Peyer's patch (tissue), 4 donors: Measurements from ENCODE around the gene SAPCD1. TPM values are rescaled to one million over a fixed set of nuclear protein-coding genes. Genes with fewer than 3 reads are reported as not detected.

ENCODE experiments used
- DNase-seq, 3 donors: peaks; one replicate each; pipeline ENCODE4 v3.0.0-alpha.2; 2017 to 2019
- H3K27ac ChIP-seq, 4 donors: fragments of 200-600 bp; sonication (generic); one replicate each; pipeline ENCODE4 v1.5.1; 2016 to 2019
- H3K27me3 ChIP-seq, 2 donors: fragments of 200-600 bp; sonication (generic); one replicate each; pipeline ENCODE4 v1.5.1; 2019
- H3K36me3 ChIP-seq, 3 donors: fragments of 200-600 bp; sonication (generic); one replicate each; pipeline ENCODE4 v1.5.1; 2016 to 2019
- H3K4me1 ChIP-seq, 4 donors: fragments of 200-600 bp; sonication (generic); one replicate each; pipeline ENCODE4 v1.5.1; 2016 to 2019
- H3K4me3 ChIP-seq, 4 donors: fragments of 200-600 bp; sonication (generic); 1 replicate in 3 of 4; 2 replicates in 1 of 4; pipeline ENCODE4 v1.5.1; 2016 to 2019; ENCODE audit warnings: mild to moderate bottlenecking in 1 of 4
- H3K9me3 ChIP-seq, 4 donors: fragments of 200-600 bp; sonication (generic); one replicate each; pipeline ENCODE4 v1.5.1; 2016 to 2019; ENCODE audit warnings: mild to moderate bottlenecking in 1 of 4
- POLR2A ChIP-seq, 2 donors: fragments of 450-650 bp; IDR thresholded peaks; one replicate each; pipeline ENCODE4 v1.5.1; 2017; ENCODE audit warnings: antibody characterized with exemption in 2 of 2, mild to moderate bottlenecking in 2 of 2, moderate library complexity in 2 of 2
- total RNA-seq, 4 donors: library from RNA; depleted of rRNA; stranded (reverse); fragments of >200 nt; gene quantifications; one replicate each; pipeline ENCODE4 v1.1.0, GENCODE V29; 2016
- TF ChIP-seq, protein P1 (sequence below), 6 experiments: fragments of 450-650 bp in 4 of 6; fragments of 200-600 bp in 2 of 6; sonication (generic) in 1 of 6; IDR thresholded peaks; one replicate each; pipeline ENCODE4 v1.5.1; 2017 to 2019; ENCODE audit warnings: antibody characterized with exemption in 6 of 6, mild to moderate bottlenecking in 3 of 6, moderate library complexity in 1 of 6

Gene SAPCD1
- total RNA-seq, 4 donors from 2014 or later = 6.6 to 10.3 (median 9.5) TPM

DNA sequence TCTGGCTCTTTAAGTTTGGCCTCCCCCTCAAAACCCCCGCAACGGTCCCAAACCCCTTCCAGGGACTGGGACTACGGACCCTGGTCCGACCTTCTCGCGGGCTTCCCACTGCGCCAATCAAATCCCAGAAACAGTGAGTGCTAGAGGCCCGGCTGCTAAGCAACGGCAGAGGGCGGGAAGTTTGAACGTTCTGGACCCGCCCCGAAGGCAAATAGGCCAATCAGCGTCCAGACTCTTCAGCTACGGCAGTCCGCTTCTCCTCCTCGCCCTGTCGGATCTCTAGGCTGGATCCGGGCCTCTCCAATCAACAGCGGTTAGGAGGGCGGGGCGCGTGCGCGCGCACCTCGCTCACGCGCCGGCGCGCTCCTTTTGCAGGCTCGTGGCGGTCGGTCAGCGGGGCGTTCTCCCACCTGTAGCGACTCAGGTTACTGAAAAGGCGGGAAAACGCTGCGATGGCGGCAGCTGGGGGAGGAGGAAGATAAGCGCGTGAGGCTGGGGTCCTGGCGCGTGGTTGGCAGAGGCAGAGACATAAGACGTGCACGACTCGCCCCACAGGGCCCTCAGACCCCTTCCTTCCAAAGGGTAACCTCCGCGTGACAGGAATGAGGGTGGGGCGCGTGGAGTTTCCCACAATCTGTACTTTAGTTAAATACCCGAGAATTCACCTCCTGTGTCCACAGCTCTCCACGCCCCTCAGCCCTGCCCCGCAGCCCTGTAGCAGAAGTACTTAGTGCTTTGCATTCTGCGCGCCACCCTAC, 22.6 kb upstream of the SAPCD1 start, which contains the start of gene MSH5:
MSH5 (plus strand) TSS at position 367 of the 758 bp plus-strand sequence. CDS start 462 bp downstream, outside the sequence.
- H3K4me3 ChIP-seq = peak within 1 kb of the TSS; percentile 63 to 91 (median 70)
- peak; percentile 32 to 61 for TF ChIP-seq POLR2A (IDR thresholded peaks at IDR 0.05)
- TF ChIP-seq, protein P1, sequence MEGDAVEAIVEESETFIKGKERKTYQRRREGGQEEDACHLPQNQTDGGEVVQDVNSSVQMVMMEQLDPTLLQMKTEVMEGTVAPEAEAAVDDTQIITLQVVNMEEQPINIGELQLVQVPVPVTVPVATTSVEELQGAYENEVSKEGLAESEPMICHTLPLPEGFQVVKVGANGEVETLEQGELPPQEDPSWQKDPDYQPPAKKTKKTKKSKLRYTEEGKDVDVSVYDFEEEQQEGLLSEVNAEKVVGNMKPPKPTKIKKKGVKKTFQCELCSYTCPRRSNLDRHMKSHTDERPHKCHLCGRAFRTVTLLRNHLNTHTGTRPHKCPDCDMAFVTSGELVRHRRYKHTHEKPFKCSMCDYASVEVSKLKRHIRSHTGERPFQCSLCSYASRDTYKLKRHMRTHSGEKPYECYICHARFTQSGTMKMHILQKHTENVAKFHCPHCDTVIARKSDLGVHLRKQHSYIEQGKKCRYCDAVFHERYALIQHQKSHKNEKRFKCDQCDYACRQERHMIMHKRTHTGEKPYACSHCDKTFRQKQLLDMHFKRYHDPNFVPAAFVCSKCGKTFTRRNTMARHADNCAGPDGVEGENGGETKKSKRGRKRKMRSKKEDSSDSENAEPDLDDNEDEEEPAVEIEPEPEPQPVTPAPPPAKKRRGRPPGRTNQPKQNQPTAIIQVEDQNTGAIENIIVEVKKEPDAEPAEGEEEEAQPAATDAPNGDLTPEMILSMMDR (IDR thresholded peaks at IDR 0.05) = peak in 1 of 6 experiments; percentile 7
- H3K36me3 ChIP-seq = no peaks in the 10 kb centered on the region
- H3K9me3 ChIP-seq = no peaks in the 10 kb centered on the region
- no peaks in the 10 kb centered on the region for H3K27me3 ChIP-seq
- peak; percentile 94 to 99 (median 99) for DNase-seq
- H3K27ac ChIP-seq = peak within 1 kb of the TSS; percentile 84 to 96 (median 94)
- peaks cover 9 to 37% (median 33%) of the 10 kb centered on the region in 4 donors for H3K4me1 ChIP-seq

DNA sequence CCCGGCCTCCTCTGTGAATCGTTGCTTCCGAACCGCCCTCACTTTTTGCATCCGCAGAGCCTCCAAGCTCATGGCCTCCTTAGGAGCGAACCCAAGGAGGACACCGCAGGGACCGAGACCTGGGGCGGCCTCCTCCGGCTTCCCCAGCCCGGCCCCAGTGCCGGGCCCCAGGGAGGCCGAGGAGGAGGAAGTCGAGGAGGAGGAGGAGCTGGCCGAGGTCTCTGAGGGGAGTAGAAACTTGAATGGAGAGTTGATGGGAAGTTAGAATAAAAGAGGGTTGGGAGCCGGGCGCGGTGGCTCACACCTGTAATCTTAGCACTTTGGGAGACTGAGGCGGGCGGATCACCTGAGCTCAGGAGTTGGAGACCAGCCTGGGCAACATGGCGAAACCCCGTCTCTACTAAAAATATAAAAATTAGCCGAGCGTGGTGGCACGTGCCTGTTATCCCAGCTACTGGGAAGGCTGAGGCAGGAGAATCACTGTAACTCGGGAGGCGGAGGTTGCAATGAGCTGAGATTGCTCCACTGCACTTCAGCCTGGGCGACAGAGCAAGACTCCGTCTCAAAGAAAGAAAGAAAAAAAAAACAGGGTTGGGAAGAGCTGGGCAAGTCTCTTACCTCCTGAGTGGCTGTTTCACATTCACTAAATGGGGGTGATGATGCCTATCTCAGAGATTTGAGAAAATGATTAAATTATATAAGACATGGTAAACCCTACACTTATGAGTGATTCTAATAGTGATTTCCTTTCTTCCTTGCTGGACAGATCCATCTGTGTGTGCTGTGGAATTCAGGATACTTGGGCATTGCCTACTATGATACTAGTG, 21.8 kb upstream of the SAPCD1 start:
- TF ChIP-seq, protein P1 (IDR thresholded peaks at IDR 0.05) = no peak
- TF ChIP-seq POLR2A (IDR thresholded peaks at IDR 0.05) = no peak
- Histone ChIP-seq H3K9me3 (no peaks in the 10 kb centered on the region), H3K27ac (peak overlapping the region; percentile 73 to 96 (median 94)), H3K4me1 (peaks cover 9 to 36% (median 33%) of the 10 kb centered on the region in 4 donors), H3K4me3 (peak overlapping the region; percentile 63 to 91 (median 70)), H3K27me3 (no peaks in the 10 kb centered on the region), H3K36me3 (no peaks in the 10 kb centered on the region)
- DNase-seq = no peak

DNA sequence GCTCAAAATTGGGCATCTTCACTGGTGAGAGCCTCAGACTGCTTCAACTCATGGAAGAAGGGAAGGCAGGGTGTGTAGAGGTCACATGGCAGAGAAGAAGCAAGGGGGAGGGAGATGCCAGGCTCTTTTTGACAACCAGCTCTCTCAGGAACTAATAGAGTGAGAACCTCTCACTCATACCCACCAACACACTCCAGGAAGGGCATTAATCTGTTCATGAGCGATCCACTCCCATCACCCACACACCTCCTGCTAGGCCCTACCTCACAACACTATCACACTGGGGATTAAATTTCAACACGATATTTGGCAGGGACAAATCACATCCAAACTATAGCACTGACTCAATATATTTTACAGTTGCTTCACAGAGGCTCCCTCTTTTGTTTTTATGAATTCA, 20.6 kb upstream of the SAPCD1 start:
- TF ChIP-seq POLR2A (IDR thresholded peaks at IDR 0.05) = no peak
- TF ChIP-seq, protein P1 (IDR thresholded peaks at IDR 0.05) = no peak
- DNase-seq = no peak
- H3K9me3 ChIP-seq = no peaks in the 10 kb centered on the region
- no peaks in the 10 kb centered on the region for H3K27me3 ChIP-seq
- no peak overlapping the region for H3K27ac ChIP-seq
- no peaks in the 10 kb centered on the region for H3K36me3 ChIP-seq
- H3K4me1 ChIP-seq = peaks cover 6 to 33% (median 31%) of the 10 kb centered on the region in 4 donors
- no peak overlapping the region for H3K4me3 ChIP-seq

- H3K9me3 ChIP-seq = no peaks in the 10 kb centered on the region
- no peak overlapping the region for H3K27ac ChIP-seq
- no peaks in the 10 kb centered on the region for H3K27me3 ChIP-seq
- H3K4me3 ChIP-seq = no peak overlapping the region
- TF ChIP-seq, protein P1 (IDR thresholded peaks at IDR 0.05) = no peak
- TF ChIP-seq POLR2A (IDR thresholded peaks at IDR 0.05) = no peak
- H3K36me3 ChIP-seq = no peaks in the 10 kb centered on the region
- H3K4me1 ChIP-seq = peaks cover 4 to 22% (median 20%) of the 10 kb centered on the region in 4 donors
- DNase-seq = no peak
Measured at GRCh38 chr6:31742894-31743293, 19.6 kb upstream of the SAPCD1 start.

DNA sequence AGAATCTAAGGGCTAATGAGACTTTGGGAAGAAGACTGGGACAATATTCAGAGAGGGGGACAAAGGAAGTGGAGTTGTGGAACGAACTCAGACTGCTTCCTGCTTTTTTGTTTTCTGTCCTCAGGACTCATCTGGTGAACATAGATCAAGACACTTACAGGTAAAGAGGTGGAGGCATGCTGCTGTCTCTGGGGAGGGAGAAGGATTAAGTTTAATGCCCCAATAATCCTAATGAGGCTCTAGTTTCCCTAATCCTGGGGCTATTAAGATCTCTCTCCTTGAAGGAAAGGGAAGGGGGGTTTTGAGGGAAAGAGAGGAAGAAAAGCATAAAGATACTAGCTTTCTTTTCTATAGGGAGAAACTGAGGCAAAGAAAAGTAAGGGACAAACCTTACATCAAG, 18.0 kb upstream of the SAPCD1 start:
- H3K4me3 ChIP-seq = no peak overlapping the region
- no peak overlapping the region for H3K27ac ChIP-seq
- H3K4me1 ChIP-seq = peaks cover 0 to 9% (median 7%) of the 10 kb centered on the region in 4 donors
- no peaks in the 10 kb centered on the region for H3K9me3 ChIP-seq
- H3K36me3 ChIP-seq = no peaks in the 10 kb centered on the region
- no peak for TF ChIP-seq POLR2A (IDR thresholded peaks at IDR 0.05)
- TF ChIP-seq, protein P1 (IDR thresholded peaks at IDR 0.05) = no peak
- no peak for DNase-seq
- H3K27me3 ChIP-seq = no peaks in the 10 kb centered on the region
